HG03558 (cell line): Measurements from ENCODE around the gene SLC26A1.

Experiments used
- ATAC-seq: cut with Tn5 transposase; IDR thresholded peaks from one replicate; pipeline ENCODE4 v1.9.1; 2021; ENCODE audit warnings: moderate number of reproducible peaks; ENCODE audit not compliant: unreplicated experiment; ENCODE audit errors: extremely low read depth

SLC26A1 gene

GRCh38 chr4:1030031-1030430 lies 36.8 kb upstream of the SLC26A1 start:
- ATAC-seq, result no peak

GRCh38 chr4:1029529-1029928 lies 36.3 kb upstream of the SLC26A1 start:
- no peak for ATAC-seq

GRCh38 chr4:1028574-1029220 lies 35.5 kb upstream of the SLC26A1 start:
- ATAC-seq, result no peak

- no peak for ATAC-seq
Measured at GRCh38 chr4:1027915-1028238, 34.7 kb upstream of the SLC26A1 start.

GRCh38 chr4:1027219-1027914 lies 34.2 kb upstream of the SLC26A1 start:
- no peak for ATAC-seq

- ATAC-seq, result peak; percentile 52
Measured at GRCh38 chr4:1026115-1026514, 32.9 kb upstream of the SLC26A1 start.

GRCh38 chr4:1024882-1025545 lies 31.8 kb upstream of the SLC26A1 start:
- ATAC-seq, result no peak

GRCh38 chr4:1023895-1024740 lies 30.9 kb upstream of the SLC26A1 start:
- ATAC-seq, result no peak

GRCh38 chr4:1023075-1023640 lies 30.0 kb upstream of the SLC26A1 start:
- ATAC-seq, result no peak

GRCh38 chr4:1022739-1023066 lies 29.5 kb upstream of the SLC26A1 start:
- ATAC-seq, result no peak

- no peak for ATAC-seq
Measured at GRCh38 chr4:1022051-1022738, 29.0 kb upstream of the SLC26A1 start.

GRCh38 chr4:1021386-1022050 lies 28.3 kb upstream of the SLC26A1 start:
- no peak for ATAC-seq

GRCh38 chr4:1019729-1020470 lies 26.7 kb upstream of the SLC26A1 start:
- ATAC-seq, result no peak

- no peak for ATAC-seq
Measured at GRCh38 chr4:1019320-1019719, 26.1 kb upstream of the SLC26A1 start.

- no peak for ATAC-seq
Measured at GRCh38 chr4:1018147-1019020, 25.2 kb upstream of the SLC26A1 start.

- no peak for ATAC-seq
Measured at GRCh38 chr4:1017706-1018105, 24.5 kb upstream of the SLC26A1 start.

- no peak for ATAC-seq
Measured at GRCh38 chr4:1017211-1017610, 24.0 kb upstream of the SLC26A1 start.

GRCh38 chr4:1015746-1016145 lies 22.5 kb upstream of the SLC26A1 start:
- ATAC-seq, result no peak
